B cell (primary cell): ENCODE data around the gene NAV2. TPM values are rescaled to one million over a fixed set of nuclear protein-coding genes. Genes with fewer than 3 reads are reported as not detected.

Experiments
- ATAC-seq: fragments of 200-7000 bp; cut with Tn5 transposase; one replicate; pipeline ENCODE4 v1.10.0; 2021; ENCODE audit warnings: low read depth, mild to moderate bottlenecking, moderate number of reproducible peaks, moderate library complexity
- CTCF ChIA-PET: fragments of 350-600 bp; sonication (Branson Sonifier 250); formaldehyde crosslinking; loops from one replicate; lab custom pipeline; 2021; ENCODE audit warnings: antibody characterized with exemption, inconsistent platforms; lab: Charles Lee
- POLR2A ChIA-PET: fragments of 350-600 bp; sonication (Branson Sonifier 250); formaldehyde crosslinking; loops from one replicate; lab custom pipeline; 2021; ENCODE audit warnings: antibody characterized with exemption; lab: Charles Lee
- DNase-seq: peaks from one replicate; pipeline ENCODE4 v3.0.0; 2013
- H2AFZ ChIP-seq: 2 replicates; pipeline ENCODE4 v1.6.1; 2012; ENCODE audit warnings: mild to moderate bottlenecking, low read depth, low read length; ENCODE audit not compliant: insufficient read depth, poor library complexity, severe bottlenecking
- H3K27ac ChIP-seq, 2 donors: 1 replicate in 1 of 2; 2 replicates in 1 of 2; pipeline ENCODE4 v1.5.1; 2012 to 2013; ENCODE audit warnings: low read length in 2 of 2, mild to moderate bottlenecking in 2 of 2, moderate library complexity in 1 of 2
- H3K27me3 ChIP-seq, 4 experiments: fragments of 200-600 bp in 1 of 4; sonication (generic) in 1 of 4; replicated peaks in 1 of 4; 1 replicate in 2 of 4; 2 replicates in 2 of 4; pipeline versions ENCODE4 v1.6.1 to v1.7.0; 2013 to 2016; ENCODE audit warnings: low read length in 3 of 4, mild to moderate bottlenecking in 2 of 4, mixed read lengths in 1 of 4, moderate library complexity in 1 of 4; ENCODE audit not compliant: insufficient read depth in 4 of 4, control insufficient read depth in 3 of 4; ENCODE audit errors: control extremely low read depth in 1 of 4
- H3K36me3 ChIP-seq, 2 experiments: replicated peaks in 1 of 2; 1 replicate in 1 of 2; 2 replicates in 1 of 2; pipeline versions ENCODE4 v1.6.1 to v1.7.1; 2013; ENCODE audit warnings: low read length in 1 of 2; ENCODE audit not compliant: insufficient read depth in 2 of 2, control insufficient read depth in 1 of 2; ENCODE audit errors: control extremely low read depth in 1 of 2, extremely low read depth in 1 of 2
- H3K4me1 ChIP-seq, 2 donors: fragments of 200-600 bp in 1 of 2; sonication (generic) in 1 of 2; 1 replicate in 1 of 2; 2 replicates in 1 of 2; pipeline versions ENCODE4 v1.5.1 to v1.6.1; 2013 to 2017; ENCODE audit warnings: low read length in 2 of 2; ENCODE audit not compliant: control insufficient read depth in 2 of 2, insufficient read depth in 2 of 2
- H3K4me2 ChIP-seq: replicated peaks from 2 replicates; pipeline ENCODE3; 2012; ENCODE audit warnings: mild to moderate bottlenecking, low read depth, low read length; ENCODE audit not compliant: poor library complexity, severe bottlenecking
- H3K4me3 ChIP-seq, 5 experiments: fragments of 200-600 bp in 1 of 5; sonication (generic) in 1 of 5; 1 replicate in 3 of 5; 2 replicates in 2 of 5; pipeline versions ENCODE4 v1.5.1 to v1.7.0; 2011 to 2016; ENCODE audit warnings: low read length in 4 of 5, mild to moderate bottlenecking in 4 of 5, low read depth in 2 of 5, control low read depth in 1 of 5, moderate library complexity in 1 of 5; ENCODE audit not compliant: insufficient read depth in 1 of 5; ENCODE audit errors: control extremely low read depth in 1 of 5, extremely low read depth in 1 of 5
- H3K79me2 ChIP-seq: fragments of 200-600 bp; sonication (generic); one replicate; pipeline ENCODE4 v1.6.0; 2016; ENCODE audit warnings: low read length; ENCODE audit not compliant: control insufficient read depth, insufficient read depth
- H3K9ac ChIP-seq: fragments of 200-600 bp; sonication (generic); 2 replicates; pipeline ENCODE4 v1.6.1; 2017; ENCODE audit warnings: mild to moderate bottlenecking, low read length, moderate library complexity
- H3K9me3 ChIP-seq, 3 donors: one replicate each; pipeline versions ENCODE4 v1.6.1 to v1.7.1; 2013; ENCODE audit warnings: low read length in 2 of 3; ENCODE audit not compliant: control insufficient read depth in 2 of 3, insufficient read depth in 1 of 3; ENCODE audit errors: control extremely low read depth in 1 of 3
- H4K20me1 ChIP-seq: 2 replicates; pipeline ENCODE4 v1.6.0; 2012; ENCODE audit warnings: mild to moderate bottlenecking, low read length; ENCODE audit not compliant: insufficient read depth, control insufficient read depth, poor library complexity, severe bottlenecking
- H3K27ac Mint-ChIP-seq: one replicate; pipeline ENCODE4 v1.8.0; 2021; ENCODE audit warnings: mixed read lengths
- H3K27me3 Mint-ChIP-seq: one replicate; pipeline ENCODE4 v1.8.0; 2021; ENCODE audit warnings: mixed read lengths
- H3K4me1 Mint-ChIP-seq: one replicate; pipeline ENCODE4 v1.8.0; 2021; ENCODE audit warnings: mixed read lengths
- H3K4me3 Mint-ChIP-seq: one replicate; pipeline ENCODE4 v1.8.0; 2021; ENCODE audit warnings: mixed read lengths
- H3K9me3 Mint-ChIP-seq: one replicate; pipeline ENCODE4 v1.8.0; 2022; ENCODE audit warnings: mixed read lengths; ENCODE audit not compliant: insufficient read depth
- CTCF ChIP-seq: fragments of 200-600 bp; IDR thresholded peaks from one replicate; pipeline ENCODE4 v1.8.0; 2022; ENCODE audit warnings: antibody characterized with exemption, mild to moderate bottlenecking
- EZH2 ChIP-seq: IDR thresholded peaks from 2 replicates; pipeline ENCODE4 v1.6.1; 2012; ENCODE audit warnings: borderline replicate concordance, low read depth, mild to moderate bottlenecking, moderate library complexity, low read length; ENCODE audit not compliant: insufficient read depth, poor library complexity, severe bottlenecking
- WGBS: methylation state at CpG from one replicate; pipeline ENCODE4 v1.1.5; 2013; ENCODE audit warnings: missing lambda C conversion rate; ENCODE audit not compliant: insufficient coverage; 5-methylcytosine and 5-hydroxymethylcytosine counted together
- intact Hi-C: fragments of 100-400 bp; cut with micrococcal nuclease; formaldehyde crosslinking; loops from one replicate; pipeline ENCODE4 v1.10.0; 2022
- polyA plus RNA-seq: library from polyadenylated mRNA; depleted of rRNA; stranded (reverse); fragments of >200 nt; gene quantifications from 2 replicates; pipeline ENCODE4 v1.2.3, GENCODE V29; 2012
- total RNA-seq, 2 donors: library from RNA; stranded (reverse); fragments of 120-200 nt in 1 of 2; gene quantifications; 1 replicate in 1 of 2; 2 replicates in 1 of 2; pipeline versions ENCODE4 v1.2.3 to v1.2.4, GENCODE V29; 2013 to 2022

Gene NAV2
- total and polyA plus RNA-seq, 2 donors (not counting 1 experiment from before 2014, with no cell fraction given), result 0.82 to 22.2 TPM

GRCh38 chr11:19845626-19846025 is 133.0 kb downstream of the NAV2 start:
- Histone ChIP-seq H3K27me3 (peaks cover 0 to 4% (median 0%) of the 10 kb centered on the region in 4 experiments), H2AFZ (no peak overlapping the region), H3K4me2 (no peak overlapping the region), H3K9ac (no peak overlapping the region), H3K9me3 (no peaks in the 10 kb centered on the region), H3K36me3 (no peaks in the 10 kb centered on the region), H3K4me3 (no peak overlapping the region), H3K79me2 (no peaks in the 10 kb centered on the region), H3K27ac (no peak overlapping the region), H4K20me1 (no peaks in the 10 kb centered on the region), H3K4me1 (no peaks in the 10 kb centered on the region)
- CTCF ChIA-PET, result no interaction called here
- no peak overlapping the region for H3K27ac Mint-ChIP-seq
- POLR2A ChIA-PET, result no interaction called here
- H3K4me1 Mint-ChIP-seq, result no peaks in the 10 kb centered on the region
- intact Hi-C loops, result no loop called here
- ATAC-seq (no peak), DNase-seq (no peak)
- no peak overlapping the region for H3K4me3 Mint-ChIP-seq
- H3K27me3 Mint-ChIP-seq, result peaks cover 8% of the 10 kb centered on the region
- no peaks in the 10 kb centered on the region for H3K9me3 Mint-ChIP-seq
- no peak for TF ChIP-seq EZH2
- no peak for TF ChIP-seq CTCF

- Mint-ChIP-seq H3K27ac (no peak overlapping the region), H3K9me3 (peaks cover 2% of the 10 kb centered on the region), H3K27me3 (peaks cover 8% of the 10 kb centered on the region), H3K4me1 (no peaks in the 10 kb centered on the region), H3K4me3 (no peak overlapping the region)
- no peaks in the 10 kb centered on the region for H3K36me3 ChIP-seq
- no peaks in the 10 kb centered on the region for H3K79me2 ChIP-seq
- no peak for ATAC-seq
- no peaks in the 10 kb centered on the region for H3K9me3 ChIP-seq
- H3K9ac ChIP-seq, result no peak overlapping the region
- no peak for TF ChIP-seq CTCF
- no peak for TF ChIP-seq EZH2
- no peak overlapping the region for H3K4me2 ChIP-seq
- H3K4me3 ChIP-seq, result no peak overlapping the region
- POLR2A ChIA-PET, result no interaction called here
- H3K4me1 ChIP-seq, result no peaks in the 10 kb centered on the region
- no peak overlapping the region for H3K27ac ChIP-seq
- peaks cover 0 to 4% (median 0%) of the 10 kb centered on the region in 4 experiments for H3K27me3 ChIP-seq
- H2AFZ ChIP-seq, result no peak overlapping the region
- H4K20me1 ChIP-seq, result no peaks in the 10 kb centered on the region
- CTCF ChIA-PET, result no interaction called here
- intact Hi-C loops, result no loop called here
- 94% methylated on average over 6 of the region's 6 CpGs for WGBS
- no peak for DNase-seq
These were observed 134.1 kb downstream of the NAV2 start for GRCh38 chr11:19846654-19847305.
